ENCODE data around the gene SUPT7L. TPM values are rescaled to one million over a fixed set of nuclear protein-coding genes. Genes with fewer than 3 reads are reported as not detected.

SUPT7L gene
- total and polyA plus RNA-seq, 2 of the 4 experiments (the other 2 are of a cell fraction) = 16.7 to 33.4 TPM

DNA sequence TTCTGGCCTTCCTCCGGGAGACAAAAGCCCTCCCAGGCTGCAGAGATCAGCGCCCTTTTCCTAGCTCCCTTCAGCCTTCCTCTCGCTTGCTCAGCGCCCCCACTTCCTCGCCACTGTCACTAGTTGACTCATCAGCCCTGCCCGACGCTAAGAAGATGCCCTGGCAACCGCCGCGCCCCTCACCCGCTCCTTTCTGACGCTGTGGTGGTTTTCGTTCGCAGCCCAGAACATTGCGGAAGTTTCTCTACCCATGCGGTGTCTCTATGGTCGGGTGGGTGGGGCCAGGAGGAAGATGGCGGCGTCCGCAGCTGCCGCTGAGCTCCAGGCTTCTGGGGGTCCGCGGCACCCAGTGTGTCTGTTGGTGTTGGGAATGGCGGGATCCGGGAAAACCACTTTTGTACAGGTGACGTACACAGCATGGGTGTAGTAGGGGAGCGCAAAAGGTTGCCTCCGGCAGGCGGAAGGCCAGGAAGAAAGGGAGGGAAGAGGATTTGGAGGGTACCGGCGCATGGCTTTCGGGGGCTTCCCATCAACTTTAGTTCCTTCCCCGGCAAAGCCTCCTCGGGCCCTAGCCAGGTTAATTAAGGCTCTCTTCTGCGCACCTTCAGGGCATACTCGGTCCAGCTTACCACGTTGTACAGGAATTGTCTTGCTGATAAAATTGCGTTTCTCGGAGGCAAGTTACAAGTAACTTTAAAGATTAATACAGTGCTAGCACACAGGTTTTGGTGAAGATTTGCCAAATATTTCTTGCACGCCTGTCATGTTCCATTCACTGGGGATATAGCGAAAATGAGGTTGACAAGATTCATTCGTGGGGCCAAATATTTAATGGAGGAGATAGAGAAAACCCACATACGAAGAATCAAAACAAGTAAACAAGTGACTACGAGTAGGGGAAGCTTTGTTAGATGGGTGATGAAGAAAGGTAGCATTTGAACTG is 34.4 kb downstream of the SUPT7L start, which contains the start of the genes CCDC121 and GPN1:
Gene CCDC121 (minus strand): TSS at position 246 of the 943 bp plus-strand sequence. CDS start 1,213 bp downstream, outside the sequence.
Gene GPN1 (plus strand): TSS at position 284 of the 943 bp plus-strand sequence. CDS start 9 bp downstream, at position 293.
- ChIA-PET POLR2A (ENCODE audit: unreplicated experiment) (interaction anchor here (1.1 kb wide), 1 partner anchor 126 kb away, joined by 3 read pairs; no protein-coding TSS in a partner anchor), CTCF (interaction anchor here (1.0 kb wide), 1 partner anchor 54 kb away, joined by 4 read pairs; no protein-coding TSS in a partner anchor)
- Histone ChIP-seq H3K27ac (ENCODE audit: insufficient read depth, low read length) (peak within 1 kb of the TSS; percentile 83), H3K14ac (replicated peaks; ENCODE audit: low read depth, low read length) (peak within 1 kb of the TSS; percentile 100), H2AFZ (replicated peaks; ENCODE audit: low read length, poor library complexity) (peak within 1 kb of the TSS; percentile 97), H2BK120ac (ENCODE audit: low read depth, low read length) (peak within 1 kb of the TSS; percentile 70; the same call in 1 of the 2 replicates), H3K36me3 (ENCODE audit: control insufficient read depth, insufficient read depth, low read length) (peaks cover 6% of the 10 kb centered on the region), H3K4me3 (ENCODE audit: insufficient read depth, low read depth, low read length) (peak within 1 kb of the TSS; percentile 94), H3K9me1 (ENCODE audit: insufficient read depth, low read length) (no peaks in the 10 kb centered on the region; the same call in 1 of the 2 replicates), H3K9me3 (ENCODE audit: control insufficient read depth, insufficient read depth, low read length) (no peaks in the 10 kb centered on the region), H2BK15ac (ENCODE audit: low read depth, low read length) (peak within 1 kb of the TSS; percentile 46; the same call in 2 of the 3 replicates), H3K18ac (ENCODE audit: low read depth, low read length) (no peak within 1 kb of the TSS), H2BK5ac (ENCODE audit: low read depth, low read length, poor library complexity, severe bottlenecking) (peak within 1 kb of the TSS; percentile 77), H3K27me3 (ENCODE audit: control insufficient read depth, insufficient read depth, low read length) (no peaks in the 10 kb centered on the region), H3K4ac (ENCODE audit: low read depth, low read length) (peak within 1 kb of the TSS; percentile 94), H4K20me1 (ENCODE audit: insufficient read depth, low read length) (no peaks in the 10 kb centered on the region), H3K79me1 (ENCODE audit: low read depth in 1 of 2, low read length in 2 of 2) (peaks cover 9 to 37% of the 10 kb centered on the region in 2 experiments), H3K9ac (ENCODE audit: low read depth, low read length) (peak within 1 kb of the TSS; percentile 93), H2AK5ac (ENCODE audit: low read depth, low read length) (peak within 1 kb of the TSS; percentile 76), H2AK9ac (replicated peaks; ENCODE audit: low read depth, low read length, poor library complexity) (peak within 1 kb of the TSS; percentile 91), H3K56ac (ENCODE audit: extremely low read depth, insufficient read depth, low read length) (peak within 1 kb of the TSS; percentile 83), H2BK20ac (ENCODE audit: low read depth, low read length) (no peak within 1 kb of the TSS), H4K5ac (ENCODE audit: low read depth, low read length) (peak within 1 kb of the TSS; percentile 86), H3K4me1 (ENCODE audit: control insufficient read depth, insufficient read depth, low read length) (peaks cover 3% of the 10 kb centered on the region; the same call in 1 of the 2 replicates), H3K4me2 (ENCODE audit: low read depth, low read length) (peak within 1 kb of the TSS; percentile 94), H3K23ac (ENCODE audit: low read depth, low read length) (peak within 1 kb of the TSS; percentile 88), H4K8ac (ENCODE audit: low read depth in 2 of 2, low read length in 2 of 2) (peak within 1 kb of the TSS; percentile 87 to 99), H4K91ac (ENCODE audit: insufficient read depth, low read depth, low read length) (peak within 1 kb of the TSS; percentile 86)
- BruUV-seq (replicated peaks) = TSS peak; percentile 29
- dilution Hi-C loops (cut with HindIII; ENCODE audit: low sequenced_read_pairs, unreplicated experiment) (no loop called here), in situ Hi-C loops (cut with MboI; ENCODE audit: low sequenced_read_pairs) (no loop called here), intact Hi-C loops (cut with micrococcal nuclease) (loop anchor here (2.0 to 10.0 kb wide), 2 partner anchors 140 to 224 kb away; partner anchors contain the start of genes IFT172 and PPM1G)
- peak; percentile 97 for ATAC-seq (ENCODE audit: low read depth)
- WGBS, 2 experiments (ENCODE audit: extremely low coverage in 2 of 2, insufficient read length in 1 of 2) = 0% methylated on average over 4 of the region's 44 CpGs; no CpG with 5 or more reads in 1 of the 2 experiments
- peak; percentile 94 for DNase-seq
- TF ChIP-seq CHD1 (IDR thresholded peaks at IDR 0.05; ENCODE audit: low read depth, low read length) = peak; percentile 20; the same call in 1 of the 2 replicates
- peak; percentile 83 for TF ChIP-seq FOS (IDR thresholded peaks at IDR 0.05; ENCODE audit: low read depth, low read length)
- TF ChIP-seq, protein P1, sequence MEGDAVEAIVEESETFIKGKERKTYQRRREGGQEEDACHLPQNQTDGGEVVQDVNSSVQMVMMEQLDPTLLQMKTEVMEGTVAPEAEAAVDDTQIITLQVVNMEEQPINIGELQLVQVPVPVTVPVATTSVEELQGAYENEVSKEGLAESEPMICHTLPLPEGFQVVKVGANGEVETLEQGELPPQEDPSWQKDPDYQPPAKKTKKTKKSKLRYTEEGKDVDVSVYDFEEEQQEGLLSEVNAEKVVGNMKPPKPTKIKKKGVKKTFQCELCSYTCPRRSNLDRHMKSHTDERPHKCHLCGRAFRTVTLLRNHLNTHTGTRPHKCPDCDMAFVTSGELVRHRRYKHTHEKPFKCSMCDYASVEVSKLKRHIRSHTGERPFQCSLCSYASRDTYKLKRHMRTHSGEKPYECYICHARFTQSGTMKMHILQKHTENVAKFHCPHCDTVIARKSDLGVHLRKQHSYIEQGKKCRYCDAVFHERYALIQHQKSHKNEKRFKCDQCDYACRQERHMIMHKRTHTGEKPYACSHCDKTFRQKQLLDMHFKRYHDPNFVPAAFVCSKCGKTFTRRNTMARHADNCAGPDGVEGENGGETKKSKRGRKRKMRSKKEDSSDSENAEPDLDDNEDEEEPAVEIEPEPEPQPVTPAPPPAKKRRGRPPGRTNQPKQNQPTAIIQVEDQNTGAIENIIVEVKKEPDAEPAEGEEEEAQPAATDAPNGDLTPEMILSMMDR (conservative IDR thresholded peaks at IDR 0.05; ENCODE audit: low read depth, low read length) = no peak
- peak; percentile 94 for TF ChIP-seq MXI1 (IDR thresholded peaks at IDR 0.05; ENCODE audit: borderline replicate concordance, low read depth, low read length)
- TF ChIP-seq CEBPB (IDR thresholded peaks at IDR 0.05; ENCODE audit: low read depth, low read length) = peak; percentile 62
- no peak for TF ChIP-seq RFX5 (IDR thresholded peaks at IDR 0.05; ENCODE audit: low read depth, low read length)
- no peak for TF ChIP-seq BHLHE40 (IDR thresholded peaks at IDR 0.05; ENCODE audit: low read depth, low read length)
- no peak for TF ChIP-seq RAD21 (IDR thresholded peaks at IDR 0.05; ENCODE audit: low read length)
- TF ChIP-seq, protein P2, sequence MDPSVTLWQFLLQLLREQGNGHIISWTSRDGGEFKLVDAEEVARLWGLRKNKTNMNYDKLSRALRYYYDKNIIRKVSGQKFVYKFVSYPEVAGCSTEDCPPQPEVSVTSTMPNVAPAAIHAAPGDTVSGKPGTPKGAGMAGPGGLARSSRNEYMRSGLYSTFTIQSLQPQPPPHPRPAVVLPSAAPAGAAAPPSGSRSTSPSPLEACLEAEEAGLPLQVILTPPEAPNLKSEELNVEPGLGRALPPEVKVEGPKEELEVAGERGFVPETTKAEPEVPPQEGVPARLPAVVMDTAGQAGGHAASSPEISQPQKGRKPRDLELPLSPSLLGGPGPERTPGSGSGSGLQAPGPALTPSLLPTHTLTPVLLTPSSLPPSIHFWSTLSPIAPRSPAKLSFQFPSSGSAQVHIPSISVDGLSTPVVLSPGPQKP (IDR thresholded peaks at IDR 0.05; ENCODE audit: borderline replicate concordance, low read depth, low read length) = no peak
- peak; percentile 98 for TF ChIP-seq POLR2A (IDR thresholded peaks at IDR 0.05; ENCODE audit: low read depth, low read length)
- TF ChIP-seq MAZ (IDR thresholded peaks at IDR 0.05; ENCODE audit: borderline replicate concordance, low read depth, low read length) = peak; percentile 86; the same call in 1 of the 2 replicates
- TF ChIP-seq MAFK (IDR thresholded peaks at IDR 0.05; ENCODE audit: low read depth, low read length) = no peak
- no peak for TF ChIP-seq RCOR1 (IDR thresholded peaks at IDR 0.05; ENCODE audit: insufficient replicate concordance, low read length)
